ENCODE data around the gene CR1. TPM values are rescaled to one million over a fixed set of nuclear protein-coding genes. Genes with fewer than 3 reads are reported as not detected.

The CR1 gene
- total RNA-seq, 1 experiment from 2014 or later: not detected

DNA sequence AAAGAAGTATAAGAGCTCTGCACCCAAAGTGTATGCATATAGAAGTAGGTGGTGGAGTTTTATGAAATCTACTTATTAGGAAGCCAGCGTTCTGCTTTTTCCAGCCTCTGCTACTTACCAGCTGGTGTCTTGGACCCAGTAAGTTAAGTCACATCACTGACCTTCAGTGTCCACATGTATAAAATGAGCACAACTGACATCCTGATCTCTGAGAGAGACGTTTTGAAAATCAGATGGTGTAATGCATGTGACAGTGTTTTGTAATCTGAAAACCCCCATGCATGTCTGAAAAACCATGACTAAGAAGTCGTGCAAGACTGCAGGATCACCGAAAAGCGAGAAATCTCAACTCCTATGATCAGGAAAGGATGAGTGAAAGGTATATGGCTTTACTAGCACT, 2.0 kb downstream of the CR1 start:
- H3K4me3 Mint-ChIP-seq (ENCODE audit: low read depth, unreplicated experiment): no peak overlapping the region
- CTCF ChIA-PET: no interaction called here
- H3K9me3 Mint-ChIP-seq (ENCODE audit: low read depth, unreplicated experiment): no peaks in the 10 kb centered on the region
- H3K36me3 Mint-ChIP-seq (ENCODE audit: insufficient read depth, unreplicated experiment): peaks cover 6% of the 10 kb centered on the region
- H3K27ac Mint-ChIP-seq (ENCODE audit: unreplicated experiment): no peak overlapping the region
- BruUV-seq (replicated peaks): no TSS peak
- no peak for DNase-seq
- H3K4me1 Mint-ChIP-seq (ENCODE audit: low read depth, unreplicated experiment): peaks cover 5% of the 10 kb centered on the region
- TF ChIP-seq, protein P1, sequence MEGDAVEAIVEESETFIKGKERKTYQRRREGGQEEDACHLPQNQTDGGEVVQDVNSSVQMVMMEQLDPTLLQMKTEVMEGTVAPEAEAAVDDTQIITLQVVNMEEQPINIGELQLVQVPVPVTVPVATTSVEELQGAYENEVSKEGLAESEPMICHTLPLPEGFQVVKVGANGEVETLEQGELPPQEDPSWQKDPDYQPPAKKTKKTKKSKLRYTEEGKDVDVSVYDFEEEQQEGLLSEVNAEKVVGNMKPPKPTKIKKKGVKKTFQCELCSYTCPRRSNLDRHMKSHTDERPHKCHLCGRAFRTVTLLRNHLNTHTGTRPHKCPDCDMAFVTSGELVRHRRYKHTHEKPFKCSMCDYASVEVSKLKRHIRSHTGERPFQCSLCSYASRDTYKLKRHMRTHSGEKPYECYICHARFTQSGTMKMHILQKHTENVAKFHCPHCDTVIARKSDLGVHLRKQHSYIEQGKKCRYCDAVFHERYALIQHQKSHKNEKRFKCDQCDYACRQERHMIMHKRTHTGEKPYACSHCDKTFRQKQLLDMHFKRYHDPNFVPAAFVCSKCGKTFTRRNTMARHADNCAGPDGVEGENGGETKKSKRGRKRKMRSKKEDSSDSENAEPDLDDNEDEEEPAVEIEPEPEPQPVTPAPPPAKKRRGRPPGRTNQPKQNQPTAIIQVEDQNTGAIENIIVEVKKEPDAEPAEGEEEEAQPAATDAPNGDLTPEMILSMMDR (IDR thresholded peaks at IDR 0.05; ENCODE audit: unreplicated experiment): no peak
- peaks cover 35% of the 10 kb centered on the region for H3K27me3 Mint-ChIP-seq (ENCODE audit: unreplicated experiment)
- intact Hi-C loops (cut with micrococcal nuclease; ENCODE audit: unreplicated experiment): loop anchor here (2.0 to 5.0 kb wide), 2 partner anchors 91 to 689 kb away; no protein-coding TSS in a partner anchor

DNA sequence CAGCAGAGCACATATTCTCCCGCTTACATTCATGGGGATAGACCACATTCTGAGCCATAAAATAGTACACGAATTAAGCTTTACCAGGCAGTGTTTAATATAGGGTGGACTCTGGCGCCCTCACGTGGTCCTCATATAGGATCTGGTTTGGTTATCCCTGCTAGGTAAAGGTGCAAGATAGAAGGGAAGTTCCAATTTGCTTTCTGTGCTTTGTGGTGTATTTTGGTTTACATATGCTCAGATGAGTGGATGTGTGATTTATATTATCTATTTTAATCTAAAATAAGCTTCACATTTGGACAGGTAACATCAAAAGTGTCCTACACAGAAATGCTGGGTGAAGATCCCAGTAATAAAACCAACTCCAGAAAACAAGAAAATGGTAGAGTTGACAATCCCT, 3.6 kb downstream of the CR1 start:
- no peaks in the 10 kb centered on the region for H3K9me3 Mint-ChIP-seq (ENCODE audit: low read depth, unreplicated experiment)
- H3K4me3 Mint-ChIP-seq (ENCODE audit: low read depth, unreplicated experiment): no peak overlapping the region
- no TSS peak for BruUV-seq (replicated peaks)
- no peak overlapping the region for H3K27ac Mint-ChIP-seq (ENCODE audit: unreplicated experiment)
- TF ChIP-seq, protein P1 (IDR thresholded peaks at IDR 0.05; ENCODE audit: unreplicated experiment): peak; percentile 74
- peak; percentile 71 for DNase-seq
- peaks cover 50% of the 10 kb centered on the region for H3K27me3 Mint-ChIP-seq (ENCODE audit: unreplicated experiment)
- H3K36me3 Mint-ChIP-seq (ENCODE audit: insufficient read depth, unreplicated experiment): peaks cover 6% of the 10 kb centered on the region
- intact Hi-C loops (cut with micrococcal nuclease; ENCODE audit: unreplicated experiment): loop anchor here (1.0 to 5.0 kb wide), 4 partner anchors 92 to 691 kb away; no protein-coding TSS in a partner anchor
- peaks cover 5% of the 10 kb centered on the region for H3K4me1 Mint-ChIP-seq (ENCODE audit: low read depth, unreplicated experiment)
- CTCF ChIA-PET: interaction anchor here (0.5 to 2.0 kb wide), 15 partner anchors 18 to 833 kb away, joined by 3 to 15 read pairs (median 4); partner anchors contain the start of genes C4BPB, CR2 and PFKFB2

DNA sequence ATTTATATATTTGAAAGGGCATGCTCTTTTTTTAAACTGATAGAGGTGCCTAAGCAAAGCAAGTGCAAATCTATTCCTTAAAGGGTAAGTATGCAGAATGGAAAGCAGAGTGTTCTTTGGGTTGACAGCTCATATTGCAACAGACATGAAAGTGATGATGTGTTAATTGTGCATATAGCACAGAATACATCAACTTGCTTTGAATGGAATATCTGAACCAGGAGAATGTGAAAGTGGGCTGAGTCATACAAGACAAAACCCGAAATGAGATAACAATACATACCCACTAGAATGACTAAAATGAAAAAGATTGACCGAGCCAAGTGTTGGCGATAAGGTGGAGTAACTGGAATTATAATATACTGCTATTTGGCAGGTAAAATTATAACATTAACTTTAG, 4.3 kb downstream of the CR1 start:
- Mint-ChIP-seq H3K9me3 (ENCODE audit: low read depth, unreplicated experiment) (no peaks in the 10 kb centered on the region), H3K4me3 (ENCODE audit: low read depth, unreplicated experiment) (no peak overlapping the region), H3K4me1 (ENCODE audit: low read depth, unreplicated experiment) (peaks cover 5% of the 10 kb centered on the region), H3K27me3 (ENCODE audit: unreplicated experiment) (peaks cover 50% of the 10 kb centered on the region), H3K27ac (ENCODE audit: unreplicated experiment) (no peak overlapping the region), H3K36me3 (ENCODE audit: insufficient read depth, unreplicated experiment) (peaks cover 6% of the 10 kb centered on the region)
- intact Hi-C loops (cut with micrococcal nuclease; ENCODE audit: unreplicated experiment): no loop called here
- TF ChIP-seq, protein P1 (IDR thresholded peaks at IDR 0.05; ENCODE audit: unreplicated experiment): no peak
- CTCF ChIA-PET: interaction anchor here (1.3 to 2.0 kb wide), 6 partner anchors 46 to 834 kb away, joined by 4 to 15 read pairs (median 6); partner anchors contain the start of genes C4BPB and CR2
- DNase-seq: no peak
- no TSS peak for BruUV-seq (replicated peaks)

DNA sequence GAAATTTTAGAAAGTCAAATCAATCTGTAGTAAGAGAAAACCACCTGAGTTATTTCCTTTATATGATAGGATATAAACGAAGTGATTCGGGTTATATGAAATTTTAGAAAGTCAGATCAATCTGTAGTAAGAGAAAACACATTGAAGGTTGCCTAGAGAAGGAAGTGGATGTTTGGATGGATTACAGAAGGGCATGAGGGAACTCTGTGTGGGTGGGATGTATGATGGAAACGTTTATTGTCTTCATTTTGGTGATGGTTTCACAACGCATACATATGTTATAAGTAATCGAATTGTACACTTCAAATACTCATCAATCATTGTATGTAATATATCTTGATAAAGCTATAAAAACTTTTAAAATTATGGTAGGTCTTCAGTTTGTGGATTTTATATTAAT, 5.1 kb downstream of the CR1 start:
- intact Hi-C loops (cut with micrococcal nuclease; ENCODE audit: unreplicated experiment): no loop called here
- no peaks in the 10 kb centered on the region for H3K4me1 Mint-ChIP-seq (ENCODE audit: low read depth, unreplicated experiment)
- TF ChIP-seq, protein P1 (IDR thresholded peaks at IDR 0.05; ENCODE audit: unreplicated experiment): no peak
- DNase-seq: no peak
- H3K36me3 Mint-ChIP-seq (ENCODE audit: insufficient read depth, unreplicated experiment): no peaks in the 10 kb centered on the region
- CTCF ChIA-PET: interaction anchor here (0.7 to 0.8 kb wide), 2 partner anchors 412 to 417 kb away, joined by 3 read pairs; no protein-coding TSS in a partner anchor
- BruUV-seq (replicated peaks): no TSS peak
- peaks cover 50% of the 10 kb centered on the region for H3K27me3 Mint-ChIP-seq (ENCODE audit: unreplicated experiment)
- H3K4me3 Mint-ChIP-seq (ENCODE audit: low read depth, unreplicated experiment): no peak overlapping the region
- H3K27ac Mint-ChIP-seq (ENCODE audit: unreplicated experiment): no peak overlapping the region
- H3K9me3 Mint-ChIP-seq (ENCODE audit: low read depth, unreplicated experiment): no peaks in the 10 kb centered on the region

All from Calu3 (cell line).